H9 (cell line): Measurements from ENCODE around the gene PATE3. TPM values are rescaled to one million over a fixed set of nuclear protein-coding genes. Genes with fewer than 3 reads are reported as not detected.

Experiments used
- DNase-seq: peaks from one replicate; pipeline ENCODE4 v3.0.0-alpha.2; 2017
- H2AFZ ChIP-seq: one replicate; pipeline ENCODE4 v1.6.1; 2013; ENCODE audit warnings: mild to moderate bottlenecking, low read length, control low read depth, moderate library complexity
- H2AK5ac ChIP-seq: 2 replicates; pipeline ENCODE4 v1.6.1; 2013; ENCODE audit warnings: low read length, control low read depth, mixed read lengths; ENCODE audit not compliant: insufficient read length
- H2BK120ac ChIP-seq: one replicate; pipeline ENCODE4 v1.6.1; 2013; ENCODE audit warnings: low read depth, mild to moderate bottlenecking, low read length, control low read depth, inconsistent platforms; ENCODE audit not compliant: poor library complexity, severe bottlenecking
- H2BK12ac ChIP-seq: 2 replicates; pipeline ENCODE4 v1.6.1; 2013; ENCODE audit warnings: low read length, control low read depth, mixed read lengths, low read depth; ENCODE audit not compliant: insufficient read length
- H2BK15ac ChIP-seq: 2 replicates; pipeline ENCODE4 v1.6.1; 2013; ENCODE audit warnings: low read depth, low read length, control low read depth
- H2BK20ac ChIP-seq: one replicate; pipeline ENCODE4 v1.6.1; 2013; ENCODE audit warnings: low read depth, mild to moderate bottlenecking, low read length, control low read depth, inconsistent platforms; ENCODE audit not compliant: poor library complexity, severe bottlenecking
- H2BK5ac ChIP-seq: 2 replicates; pipeline ENCODE4 v1.6.1; 2013; ENCODE audit warnings: low read length, control low read depth, mixed read lengths; ENCODE audit not compliant: insufficient read length
- H3K14ac ChIP-seq: 2 replicates; pipeline ENCODE4 v1.6.1; 2013; ENCODE audit warnings: low read length, control low read depth; ENCODE audit not compliant: insufficient read depth
- H3K18ac ChIP-seq: 2 replicates; pipeline ENCODE4 v1.6.1; 2013; ENCODE audit warnings: low read depth, mild to moderate bottlenecking, mixed read lengths, low read length, control low read depth; ENCODE audit not compliant: insufficient read length
- H3K23ac ChIP-seq: 2 replicates; pipeline ENCODE4 v1.6.1; 2013; ENCODE audit warnings: low read length, control low read depth, mixed read lengths, low read depth; ENCODE audit not compliant: insufficient read length
- H3K23me2 ChIP-seq: 2 replicates; pipeline ENCODE4 v1.6.1; 2013; ENCODE audit warnings: low read depth, mild to moderate bottlenecking, mixed read lengths, low read length, control low read depth; ENCODE audit not compliant: insufficient read length, poor library complexity, severe bottlenecking
- H3K27ac ChIP-seq: 2 replicates; pipeline ENCODE4 v1.5.1; 2013; ENCODE audit warnings: low read length, control low read depth, mixed read lengths, low read depth; ENCODE audit not compliant: insufficient read length
- H3K27me3 ChIP-seq: 2 replicates; pipeline ENCODE4 v1.6.1; 2013; ENCODE audit warnings: low read length, control low read depth, inconsistent platforms; ENCODE audit not compliant: insufficient read depth
- H3K4ac ChIP-seq: 2 replicates; pipeline ENCODE4 v1.6.1; 2013; ENCODE audit warnings: low read depth, mild to moderate bottlenecking, control low read depth, inconsistent platforms, low read length, moderate library complexity
- H3K4me1 ChIP-seq: 2 replicates; pipeline ENCODE4 v1.6.1; 2013; ENCODE audit warnings: low read length, control low read depth, inconsistent platforms; ENCODE audit not compliant: insufficient read depth
- H3K4me2 ChIP-seq: 2 replicates; pipeline ENCODE4 v1.6.1; 2013; ENCODE audit warnings: low read length, control low read depth, mixed read lengths; ENCODE audit not compliant: insufficient read length, insufficient read depth
- H3K56ac ChIP-seq: 2 replicates; pipeline ENCODE4 v1.6.1; 2013; ENCODE audit warnings: low read depth, mild to moderate bottlenecking, mixed read lengths, low read length, control low read depth; ENCODE audit not compliant: insufficient read length
- H3K79me1 ChIP-seq: 2 replicates; pipeline ENCODE4 v1.6.1; 2013; ENCODE audit warnings: low read depth, mild to moderate bottlenecking, moderate library complexity, low read length, control low read depth, inconsistent platforms; ENCODE audit not compliant: insufficient read depth, poor library complexity, severe bottlenecking
- H3K79me2 ChIP-seq: 2 replicates; pipeline ENCODE4 v1.6.1; 2013; ENCODE audit warnings: low read length, control low read depth, inconsistent platforms; ENCODE audit not compliant: insufficient read depth
- H3K9ac ChIP-seq: 2 replicates; pipeline ENCODE4 v1.6.1; 2013; ENCODE audit warnings: low read length, control low read depth, mixed read lengths; ENCODE audit not compliant: insufficient read length; ENCODE audit errors: extremely low read depth
- H3K9me3 ChIP-seq: one replicate; pipeline ENCODE4 v1.6.1; 2013; ENCODE audit warnings: low read depth, low read length, inconsistent platforms; ENCODE audit not compliant: control insufficient read depth
- H3T11ph ChIP-seq: one replicate; pipeline ENCODE4 v1.6.1; 2013; ENCODE audit warnings: mild to moderate bottlenecking, low read length, control low read depth, inconsistent platforms
- H4K20me1 ChIP-seq: one replicate; pipeline ENCODE4 v1.6.1; 2013; ENCODE audit not compliant: control insufficient read depth, insufficient read length, insufficient read depth
- H4K5ac ChIP-seq: 2 replicates; pipeline ENCODE4 v1.6.1; 2013; ENCODE audit warnings: low read depth, mild to moderate bottlenecking, mixed read lengths, low read length, control low read depth; ENCODE audit not compliant: insufficient read length
- H4K8ac ChIP-seq: replicated peaks from 2 replicates; pipeline ENCODE4 v1.6.1; 2013; ENCODE audit warnings: low read length, control low read depth, mixed read lengths, low read depth; ENCODE audit not compliant: insufficient read length
- H4K91ac ChIP-seq: 2 replicates; pipeline ENCODE4 v1.6.1; 2013; ENCODE audit warnings: low read depth, mild to moderate bottlenecking, moderate library complexity, mixed read lengths, low read length, control low read depth; ENCODE audit not compliant: insufficient read length
- H3K27ac Mint-ChIP-seq, 3 experiments: 2 replicates in 2 of 3; 3 replicates in 1 of 3; pipeline ENCODE4 v1.8.0; 2020 to 2021; ENCODE audit warnings: mixed read lengths in 3 of 3, mild to moderate bottlenecking in 1 of 3, moderate library complexity in 1 of 3
- H3K27me3 Mint-ChIP-seq: 2 replicates; pipeline ENCODE4 v1.8.0; 2021; ENCODE audit warnings: low read depth, mild to moderate bottlenecking, moderate library complexity, mixed read lengths
- H3K36me3 Mint-ChIP-seq, 3 experiments: 2 replicates in 2 of 3; 3 replicates in 1 of 3; pipeline ENCODE4 v1.8.0; 2020 to 2021; ENCODE audit warnings: low read depth in 3 of 3, mixed read lengths in 3 of 3; ENCODE audit not compliant: insufficient read depth in 1 of 3
- H3K4me1 Mint-ChIP-seq, 2 experiments: 2 replicates each; pipeline ENCODE4 v1.8.0; 2020; ENCODE audit warnings: mixed read lengths in 2 of 2
- H3K4me3 Mint-ChIP-seq, 2 experiments: 2 replicates in 1 of 2; 3 replicates in 1 of 2; pipeline ENCODE4 v1.8.0; 2020 to 2021; ENCODE audit warnings: mild to moderate bottlenecking in 2 of 2, mixed read lengths in 2 of 2, moderate library complexity in 1 of 2
- H3K9me3 Mint-ChIP-seq, 2 experiments: 2 replicates in 1 of 2; 3 replicates in 1 of 2; pipeline ENCODE4 v1.8.0; 2020; ENCODE audit warnings: mild to moderate bottlenecking in 2 of 2, mixed read lengths in 2 of 2, moderate library complexity in 1 of 2
- CTCF ChIP-seq: fragments of 200-600 bp; sonication (generic); conservative IDR thresholded peaks from 3 replicates; pipeline ENCODE4 v1.8.0; 2021; ENCODE audit warnings: antibody characterized with exemption, mild to moderate bottlenecking
- WGBS: extraction: QIAGEN DNeasy Blood & Tissue Kit; methylation state at CpG from one replicate; pipeline ENCODE4 v1.1.7; 2013; ENCODE audit warnings: missing lambda C conversion rate, low lambda C conversion rate, mixed read lengths; ENCODE audit not compliant: insufficient read length; ENCODE audit errors: extremely low coverage; 5-methylcytosine and 5-hydroxymethylcytosine counted together
- total RNA-seq: library from RNA; stranded (reverse); gene quantifications from 2 replicates; pipeline ENCODE4 v1.2.1, GENCODE V29; 2021

The PATE3 gene
- total RNA-seq, 1 experiment from 2014 or later = not detected

DNA sequence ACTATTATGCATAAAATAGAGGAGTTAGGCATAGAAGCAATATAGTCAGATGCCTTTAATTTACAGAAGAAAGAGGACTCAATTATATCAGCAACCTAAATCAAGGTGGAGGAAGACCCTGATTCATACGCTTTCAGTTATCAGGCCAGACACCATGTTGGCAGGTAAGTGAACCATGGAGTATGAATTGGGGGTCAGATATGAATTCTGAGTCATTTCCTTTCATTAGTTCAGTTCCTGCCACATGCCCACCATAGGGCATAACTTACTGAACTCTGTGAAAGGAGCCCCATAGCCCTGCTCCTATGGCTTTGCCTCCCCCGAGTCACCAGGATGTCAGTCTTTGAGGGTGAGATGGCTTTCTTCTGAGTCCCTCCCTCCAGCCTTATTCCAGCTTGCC, 24.4 kb upstream of the PATE3 start:
- peaks cover under 1 to 2% of the 10 kb centered on the region in 2 experiments; a peak in 1 of 5 replicates for H3K9me3 Mint-ChIP-seq
- Histone ChIP-seq H3K23ac (no peak overlapping the region), H3K4ac (no peak overlapping the region), H3K9me3 (no peaks in the 10 kb centered on the region), H3K14ac (no peak overlapping the region), H2BK20ac (no peak overlapping the region), H3K79me2 (no peaks in the 10 kb centered on the region), H3K4me1 (no peaks in the 10 kb centered on the region), H3T11ph (no peak overlapping the region), H2BK15ac (no peak overlapping the region), H3K4me2 (no peak overlapping the region), H3K27ac (no peak overlapping the region), H4K91ac (no peak overlapping the region), H3K18ac (no peak overlapping the region), H3K27me3 (no peaks in the 10 kb centered on the region), H2BK120ac (no peak overlapping the region), H4K20me1 (no peaks in the 10 kb centered on the region), H4K8ac (no peak overlapping the region), H3K9ac (no peak overlapping the region), H3K79me1 (no peaks in the 10 kb centered on the region), H2AFZ (no peak overlapping the region), H3K56ac (no peak overlapping the region), H4K5ac (no peak overlapping the region), H2BK5ac (no peak overlapping the region), H2BK12ac (no peak overlapping the region), H3K23me2 (no peaks in the 10 kb centered on the region), H2AK5ac (no peak overlapping the region)
- no peak for TF ChIP-seq CTCF
- no peak overlapping the region for H3K4me3 Mint-ChIP-seq
- no peaks in the 10 kb centered on the region; a peak in 1 of 7 replicates for H3K36me3 Mint-ChIP-seq
- H3K4me1 Mint-ChIP-seq = peaks cover 6 to 7% of the 10 kb centered on the region in 2 experiments
- H3K27me3 Mint-ChIP-seq = peaks cover 8% of the 10 kb centered on the region
- H3K27ac Mint-ChIP-seq = no peak overlapping the region
- no peak for DNase-seq
- WGBS = no CpG with 5 or more reads among the region's 2 CpGs
